GM12892 (cell line): ENCODE data around the gene CAMSAP2.

Source experiments
- DNase-seq: peaks from one replicate; pipeline ENCODE4 v3.0.0; 2011; ENCODE audit not compliant: insufficient read length
- FAIRE-seq: peaks from 2 replicates; lab custom pipeline; 2011; peaks lifted over from hg19 to GRCh38; lab: Jason Lieb, UNC
- POLR2A ChIP-seq: IDR thresholded peaks from 2 replicates; pipeline ENCODE4 v1.6.1; 2011; ENCODE audit warnings: low read depth, low read length, control low read depth
- POLR2AphosphoS5 ChIP-seq: IDR thresholded peaks from 2 replicates; pipeline ENCODE4 v1.6.1; 2011; ENCODE audit warnings: low read depth, low read length, control low read depth
- TAF1 ChIP-seq: IDR thresholded peaks from 2 replicates; pipeline ENCODE4 v1.6.1; 2011; ENCODE audit warnings: low read depth, mild to moderate bottlenecking, control low read depth, low read length, borderline replicate concordance

CAMSAP2 gene

GRCh38 chr1:200877839-200878551, 139.3 kb downstream of the CAMSAP2 start:
- FAIRE-seq (peak; percentile 91), DNase-seq (no peak)
- TF ChIP-seq TAF1 (no peak), POLR2A (no peak), POLR2AphosphoS5 (no peak)

- FAIRE-seq (peak; percentile 95), DNase-seq (no peak)
Measured at GRCh38 chr1:200880212-200880611, 141.5 kb downstream of the CAMSAP2 start.

GRCh38 chr1:200883118-200883517, 144.4 kb downstream of the CAMSAP2 start:
- DNase-seq (no peak), FAIRE-seq (no peak)
- no peak for TF ChIP-seq TAF1

More at GRCh38 chr1:200880212-200880611, 141.5 kb downstream of the CAMSAP2 start:
- TF ChIP-seq TAF1 (no peak), POLR2AphosphoS5 (peak; percentile 33; the same call in 1 of the 2 replicates), POLR2A (peak; percentile 37; the same call in 1 of the 2 replicates)

GRCh38 chr1:200885623-200886402, 147.1 kb downstream of the CAMSAP2 start:
- no peak for TF ChIP-seq POLR2A
- TF ChIP-seq POLR2AphosphoS5 = no peak
- no peak for TF ChIP-seq TAF1
- no peak for FAIRE-seq
- DNase-seq = no peak

GRCh38 chr1:200886594-200886993, 147.9 kb downstream of the CAMSAP2 start:
- DNase-seq (no peak), FAIRE-seq (no peak)
- TF ChIP-seq POLR2AphosphoS5 (no peak), POLR2A (no peak), TAF1 (no peak)

- DNase-seq (no peak), FAIRE-seq (no peak)
- TF ChIP-seq POLR2AphosphoS5 (no peak), POLR2A (no peak), TAF1 (no peak)
Measured at GRCh38 chr1:200887036-200887435, 148.3 kb downstream of the CAMSAP2 start.

GRCh38 chr1:200887772-200888348, 149.2 kb downstream of the CAMSAP2 start:
- DNase-seq (no peak), FAIRE-seq (no peak)

GRCh38 chr1:200888349-200888838, 149.7 kb downstream of the CAMSAP2 start:
- DNase-seq = peak; percentile 83
- peak; percentile 99 for FAIRE-seq
- TF ChIP-seq TAF1 (peak; percentile 77), POLR2A (peak; percentile 77), POLR2AphosphoS5 (peak; percentile 82)

More at GRCh38 chr1:200887772-200888348, 149.2 kb downstream of the CAMSAP2 start:
- TF ChIP-seq TAF1 = no peak
- no peak for TF ChIP-seq POLR2AphosphoS5
- TF ChIP-seq POLR2A = no peak

GRCh38 chr1:200889571-200889970, 150.9 kb downstream of the CAMSAP2 start:
- TF ChIP-seq TAF1 (no peak), POLR2AphosphoS5 (no peak), POLR2A (no peak)
- no peak for DNase-seq
- no peak for FAIRE-seq

- FAIRE-seq (no peak), DNase-seq (no peak)
- TF ChIP-seq POLR2AphosphoS5 (no peak), POLR2A (no peak), TAF1 (no peak)
Measured at GRCh38 chr1:200890027-200890426, 151.3 kb downstream of the CAMSAP2 start.
